ENCODE data around the gene DNAI2. TPM values are rescaled to one million over a fixed set of nuclear protein-coding genes. Genes with fewer than 3 reads are reported as not detected.

The DNAI2 gene
- total and polyA plus RNA-seq, 8 donors, result 0.77 to 6.6 (median 4.1) TPM; not detected in 1

DNA sequence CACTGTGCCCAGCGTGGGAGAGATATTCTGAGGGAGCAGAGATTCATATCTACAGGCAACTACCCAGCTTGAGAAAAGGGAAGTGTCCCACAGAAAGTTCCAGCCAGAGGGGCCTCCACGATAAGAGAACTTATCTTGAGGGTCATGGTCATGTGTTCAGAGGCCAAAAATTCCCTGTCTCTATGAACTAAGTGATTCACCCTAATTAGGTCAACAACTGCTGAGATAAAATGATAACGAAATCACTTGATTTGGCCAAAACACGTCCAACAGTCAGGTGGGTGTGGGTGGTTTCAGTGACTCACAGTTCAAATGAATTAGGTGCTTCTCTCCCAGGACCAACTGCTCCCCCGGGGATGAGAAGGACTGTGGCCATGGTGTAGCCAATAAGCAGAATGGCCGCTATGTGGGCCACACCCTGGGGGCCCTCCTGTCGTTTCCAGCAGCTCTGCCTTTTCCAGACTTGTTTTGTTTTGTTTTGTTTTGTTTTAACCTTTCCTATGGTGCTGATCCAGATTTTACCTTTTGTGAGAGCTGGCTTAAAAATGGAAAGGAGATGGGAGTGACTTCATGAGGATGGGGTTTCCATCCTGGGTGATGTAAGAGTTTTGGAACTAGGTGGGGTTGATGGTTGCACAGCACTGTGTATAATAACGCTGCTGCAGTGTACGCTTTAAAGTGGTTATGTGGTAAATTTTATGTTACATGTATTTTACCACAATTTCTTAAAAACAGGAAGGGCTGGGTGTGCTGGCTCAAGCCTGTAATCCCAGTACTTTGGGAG, 8.7 kb downstream of the DNAI2 start:
- no peaks in the 10 kb centered on the region for H3K9me3 ChIP-seq
- H3K36me3 ChIP-seq, result no peaks in the 10 kb centered on the region
- intact Hi-C loops (cut with DNase I), result no loop called here
- DNase-seq, result peak in 1 of 4 donors; percentile 10
- H3K27ac ChIP-seq, result no peak overlapping the region
- ATAC-seq, result no peak
- peaks cover 0 to 19% of the 10 kb centered on the region in 2 donors for H3K27me3 ChIP-seq
- H3K4me1 ChIP-seq, result peaks cover 0 to 7% of the 10 kb centered on the region in 2 donors
- H3K4me3 ChIP-seq, result no peak overlapping the region
- TF ChIP-seq CTCF (IDR thresholded peaks at IDR 0.05), result no peak

GRCh38 chr17:74283371-74283673, 9.3 kb downstream of the DNAI2 start:
- peaks cover 0 to 19% of the 10 kb centered on the region in 2 donors for H3K27me3 ChIP-seq
- no peaks in the 10 kb centered on the region for H3K36me3 ChIP-seq
- DNase-seq, result peak in 1 of 4 donors; percentile 22
- no peaks in the 10 kb centered on the region for H3K9me3 ChIP-seq
- intact Hi-C loops (cut with DNase I), result no loop called here
- no peak overlapping the region for H3K27ac ChIP-seq
- no peak for TF ChIP-seq CTCF (IDR thresholded peaks at IDR 0.05)
- H3K4me1 ChIP-seq, result peaks cover 0 to 7% of the 10 kb centered on the region in 2 donors
- no peak for ATAC-seq
- no peak overlapping the region for H3K4me3 ChIP-seq

DNA sequence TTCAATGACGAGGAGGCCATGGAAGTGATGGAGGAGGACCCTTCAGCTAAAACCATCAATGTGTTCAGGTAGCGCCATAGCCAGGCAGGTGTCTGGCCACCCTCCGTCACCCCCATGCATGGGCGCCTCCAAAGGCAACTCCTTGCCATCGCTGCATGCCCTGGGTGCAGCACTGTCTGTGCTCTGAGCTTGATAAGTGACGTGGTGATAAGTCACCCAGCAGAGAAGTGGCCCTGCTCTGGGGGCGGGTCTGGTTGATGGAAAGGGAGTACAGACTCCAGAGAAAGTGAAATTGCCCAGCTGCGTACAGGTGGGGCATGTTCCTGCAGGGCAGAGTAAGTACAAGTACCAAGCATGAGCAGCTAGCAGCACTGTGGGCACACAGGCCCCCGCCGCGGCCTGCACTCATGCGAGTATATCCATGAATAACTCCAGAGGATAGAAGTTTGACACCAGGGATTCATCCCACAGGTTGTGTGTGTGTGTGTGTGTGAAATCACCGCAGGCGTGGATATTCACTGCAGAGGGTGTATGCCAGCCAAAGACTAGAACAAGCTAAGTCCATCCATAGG, 13.1 kb downstream of the DNAI2 start:
- Histone ChIP-seq H3K27me3 (peaks cover 0 to 19% of the 10 kb centered on the region in 2 donors), H3K4me1 (peaks cover 0 to 7% of the 10 kb centered on the region in 2 donors), H3K27ac (no peak overlapping the region), H3K4me3 (no peak overlapping the region), H3K9me3 (no peaks in the 10 kb centered on the region), H3K36me3 (no peaks in the 10 kb centered on the region)
- peak in 1 of 4 donors; percentile 76 for DNase-seq
- intact Hi-C loops (cut with DNase I), result no loop called here
- TF ChIP-seq CTCF (IDR thresholded peaks at IDR 0.05), result no peak
- ATAC-seq, result no peak

- H3K27ac ChIP-seq, result no peak overlapping the region
- no peaks in the 10 kb centered on the region for H3K36me3 ChIP-seq
- no peak overlapping the region for H3K4me3 ChIP-seq
- H3K9me3 ChIP-seq, result no peaks in the 10 kb centered on the region
- no peaks in the 10 kb centered on the region for H3K4me1 ChIP-seq
- DNase-seq, result peak in 1 of 4 donors; percentile 27
- TF ChIP-seq CTCF (IDR thresholded peaks at IDR 0.05), result no peak
- intact Hi-C loops (cut with DNase I), result no loop called here
- peaks cover 0 to 16% of the 10 kb centered on the region in 2 donors for H3K27me3 ChIP-seq
- ATAC-seq, result no peak
Measured at GRCh38 chr17:74288785-74289184, 14.8 kb downstream of the DNAI2 start.

- no peak for ATAC-seq
- intact Hi-C loops (cut with DNase I), result no loop called here
Measured at GRCh38 chr17:74289688-74290087, 15.7 kb downstream of the DNAI2 start.

More at GRCh38 chr17:74289688-74290087, 15.7 kb downstream of the DNAI2 start:
- Histone ChIP-seq H3K27me3 (peaks cover 0 to 7% of the 10 kb centered on the region in 2 donors), H3K4me3 (no peak overlapping the region), H3K27ac (no peak overlapping the region), H3K4me1 (no peaks in the 10 kb centered on the region), H3K9me3 (no peaks in the 10 kb centered on the region), H3K36me3 (no peaks in the 10 kb centered on the region)
- DNase-seq, result peak in 1 of 4 donors; percentile 69
- no peak for TF ChIP-seq CTCF (IDR thresholded peaks at IDR 0.05)
